Stomach (tissue), 4 donors: ENCODE data around the gene HBA1.
A peak's percentile ranks its signal among the peaks of the same experiment; 100 is the strongest.

Experiments
- EP300 ChIP-seq: sonication (generic); formaldehyde crosslinking; IDR thresholded peaks from one replicate; pipeline ENCODE4 v1.6.1; 2017; ENCODE audit warnings: antibody characterized with exemption
- POLR2A ChIP-seq, 4 donors: fragments of 450-650 bp; IDR thresholded peaks; one replicate each; pipeline ENCODE4 v1.6.1; 2016; ENCODE audit warnings: antibody characterized with exemption in 4 of 4, control low read depth in 2 of 4, mild to moderate bottlenecking in 1 of 4, moderate library complexity in 1 of 4
- POLR2AphosphoS5 ChIP-seq, 3 donors: sonication (generic); formaldehyde crosslinking; IDR thresholded peaks; one replicate each; pipeline ENCODE4 v1.6.1; 2016; ENCODE audit warnings: antibody characterized with exemption in 3 of 3
- TF ChIP-seq, protein P1 (sequence below), 7 experiments: fragments of 450-650 bp in 4 of 7; fragments of 200-600 bp in 3 of 7; sonication (generic) in 3 of 7; IDR thresholded peaks; one replicate each; pipeline ENCODE4 v1.5.1; 2016 to 2019; ENCODE audit warnings: antibody characterized with exemption in 7 of 7, control low read depth in 2 of 7, mild to moderate bottlenecking in 1 of 7

DNA sequence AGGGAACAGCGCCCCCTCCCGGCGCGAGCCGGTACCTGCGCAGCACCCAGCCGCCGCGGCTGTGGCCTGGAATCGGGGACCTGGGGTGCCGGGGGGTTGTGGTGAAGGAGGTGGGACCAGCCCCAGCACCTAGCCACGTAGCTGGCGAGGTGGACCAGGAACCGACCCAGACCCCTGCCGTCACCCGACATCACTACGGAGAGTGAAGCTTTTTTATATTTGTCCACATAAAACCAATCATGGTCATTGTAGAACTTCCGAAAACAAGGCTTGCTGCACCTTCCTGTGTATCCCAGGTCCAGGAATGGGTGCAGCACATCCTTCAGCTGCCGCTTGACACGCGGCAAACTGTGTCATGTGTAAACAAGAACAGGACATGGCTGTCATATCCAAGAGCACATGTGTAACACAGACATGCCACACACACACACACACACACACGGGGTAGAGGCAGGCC, 5.1 kb downstream of the HBA1 start:
- TF ChIP-seq, protein P1, sequence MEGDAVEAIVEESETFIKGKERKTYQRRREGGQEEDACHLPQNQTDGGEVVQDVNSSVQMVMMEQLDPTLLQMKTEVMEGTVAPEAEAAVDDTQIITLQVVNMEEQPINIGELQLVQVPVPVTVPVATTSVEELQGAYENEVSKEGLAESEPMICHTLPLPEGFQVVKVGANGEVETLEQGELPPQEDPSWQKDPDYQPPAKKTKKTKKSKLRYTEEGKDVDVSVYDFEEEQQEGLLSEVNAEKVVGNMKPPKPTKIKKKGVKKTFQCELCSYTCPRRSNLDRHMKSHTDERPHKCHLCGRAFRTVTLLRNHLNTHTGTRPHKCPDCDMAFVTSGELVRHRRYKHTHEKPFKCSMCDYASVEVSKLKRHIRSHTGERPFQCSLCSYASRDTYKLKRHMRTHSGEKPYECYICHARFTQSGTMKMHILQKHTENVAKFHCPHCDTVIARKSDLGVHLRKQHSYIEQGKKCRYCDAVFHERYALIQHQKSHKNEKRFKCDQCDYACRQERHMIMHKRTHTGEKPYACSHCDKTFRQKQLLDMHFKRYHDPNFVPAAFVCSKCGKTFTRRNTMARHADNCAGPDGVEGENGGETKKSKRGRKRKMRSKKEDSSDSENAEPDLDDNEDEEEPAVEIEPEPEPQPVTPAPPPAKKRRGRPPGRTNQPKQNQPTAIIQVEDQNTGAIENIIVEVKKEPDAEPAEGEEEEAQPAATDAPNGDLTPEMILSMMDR (IDR thresholded peaks at IDR 0.05): peak in 5 of 7 experiments; percentile 84 to 98 (median 90)
- TF ChIP-seq POLR2A (IDR thresholded peaks at IDR 0.05): no peak
- TF ChIP-seq EP300: no peak
- peak in 1 of 3 donors; percentile 62 for TF ChIP-seq POLR2AphosphoS5 (IDR thresholded peaks at IDR 0.05)
